Stimulated activated CD4-positive, alpha-beta T cell treated with anti-CD3 and anti-CD28 coated beads, Interleukin-15, amount 100 ng/mL, for 1 hour (primary cell): ENCODE measurements around the gene GATA6.
"Not testable (repeated sequence)": the region's sequence is repeated elsewhere in the genome, so short reads cannot be mapped to it uniquely, and the experiment has no call there.

Experiments
- DNase-seq, 2 donors: peaks; one replicate each; pipeline ENCODE4 v3.0.0-alpha.2; 2020; ENCODE audit warnings: low read depth in 1 of 2, low spot score in 1 of 2

Gene GATA6

GRCh38 chr18:22180722-22181121, 11.3 kb downstream of the GATA6 start:
- DNase-seq, result no peak

- no peak for DNase-seq
Observed at GRCh38 chr18:22182884-22183697, 13.7 kb downstream of the GATA6 start.

GRCh38 chr18:22183698-22184170, 14.3 kb downstream of the GATA6 start:
- DNase-seq, result no peak

- DNase-seq, result not testable (repeated sequence)
Observed at GRCh38 chr18:22184573-22184972, 15.2 kb downstream of the GATA6 start.

GRCh38 chr18:22185273-22185672, 15.9 kb downstream of the GATA6 start:
- DNase-seq, result no peak

- no peak for DNase-seq
Observed at GRCh38 chr18:22185771-22186386, 16.5 kb downstream of the GATA6 start.

GRCh38 chr18:22186484-22186971, 17.1 kb downstream of the GATA6 start:
- no peak for DNase-seq

GRCh38 chr18:22188559-22189267, 19.3 kb downstream of the GATA6 start:
- DNase-seq, result no peak

- DNase-seq, result no peak
Observed at GRCh38 chr18:22189449-22190166, 20.2 kb downstream of the GATA6 start.

GRCh38 chr18:22191346-22191695, 21.9 kb downstream of the GATA6 start:
- DNase-seq, result no peak

- DNase-seq, result no peak
Observed at GRCh38 chr18:22191923-22192322, 22.5 kb downstream of the GATA6 start.

GRCh38 chr18:22193466-22193865, 24.1 kb downstream of the GATA6 start:
- no peak for DNase-seq

GRCh38 chr18:22194151-22194598, 24.8 kb downstream of the GATA6 start:
- DNase-seq, result no peak

GRCh38 chr18:22195052-22195451, 25.7 kb downstream of the GATA6 start:
- no peak for DNase-seq

- not testable (repeated sequence) for DNase-seq
Observed at GRCh38 chr18:22196943-22197342, 27.6 kb downstream of the GATA6 start.

GRCh38 chr18:22197668-22198067, 28.3 kb downstream of the GATA6 start:
- no peak for DNase-seq

GRCh38 chr18:22198163-22198562, 28.8 kb downstream of the GATA6 start:
- DNase-seq, result no peak

- no peak for DNase-seq
Observed at GRCh38 chr18:22199005-22199404, 29.6 kb downstream of the GATA6 start.

- DNase-seq, result no peak
Observed at GRCh38 chr18:22200611-22201225, 31.3 kb downstream of the GATA6 start.

- DNase-seq, result no peak
Observed at GRCh38 chr18:22203035-22203434, 33.6 kb downstream of the GATA6 start.
